Loucy (cell line): ENCODE data around the gene PLEKHA7.

Experiments
- H2AFZ ChIP-seq: fragments of 200-600 bp; sonication (generic); 2 replicates; pipeline ENCODE4 v1.6.0; 2016; ENCODE audit warnings: antibody characterized with exemption, mild to moderate bottlenecking, low read length, moderate library complexity
- H3F3A ChIP-seq: fragments of 200-600 bp; 2 replicates; pipeline ENCODE4 v1.6.0; 2016; ENCODE audit warnings: antibody characterized with exemption, low read depth, mild to moderate bottlenecking
- H3K27me3 ChIP-seq: fragments of 200-600 bp; sonication (generic); 2 replicates; pipeline ENCODE4 v1.6.1; 2014; ENCODE audit warnings: low read length, mild to moderate bottlenecking; ENCODE audit not compliant: insufficient read depth, poor library complexity, severe bottlenecking
- H3K36me3 ChIP-seq: fragments of 200-600 bp; sonication (generic); 2 replicates; pipeline ENCODE4 v1.6.1; 2016; ENCODE audit warnings: low read length; ENCODE audit not compliant: insufficient read depth
- H3K4me1 ChIP-seq: fragments of 200-600 bp; sonication (generic); 2 replicates; pipeline ENCODE4 v1.5.1; 2014; ENCODE audit warnings: low read length, mild to moderate bottlenecking; ENCODE audit not compliant: insufficient read depth, poor library complexity, severe bottlenecking
- H3K4me2 ChIP-seq: fragments of 200-600 bp; sonication (generic); 2 replicates; pipeline ENCODE4 v1.6.0; 2014; ENCODE audit warnings: antibody characterized with exemption, low read length, low read depth, mild to moderate bottlenecking; ENCODE audit not compliant: poor library complexity, severe bottlenecking
- H3K4me3 ChIP-seq: fragments of 200-600 bp; sonication (generic); 2 replicates; pipeline ENCODE4 v1.5.1; 2014; ENCODE audit warnings: low read length, mild to moderate bottlenecking, mixed read lengths; ENCODE audit not compliant: poor library complexity, severe bottlenecking
- H3K79me2 ChIP-seq: fragments of 200-600 bp; sonication (generic); 2 replicates; pipeline ENCODE4 v1.6.1; 2014; ENCODE audit warnings: low read length; ENCODE audit not compliant: insufficient read depth
- H3K9ac ChIP-seq: fragments of 200-600 bp; sonication (generic); 2 replicates; pipeline ENCODE4 v1.6.0; 2014; ENCODE audit warnings: mild to moderate bottlenecking, low read depth, low read length, moderate library complexity; ENCODE audit not compliant: poor library complexity, severe bottlenecking
- H3K9me2 ChIP-seq: fragments of 200-600 bp; sonication (generic); replicated peaks from 2 replicates; pipeline ENCODE4 v1.6.1; 2016; ENCODE audit warnings: low read depth, low read length, mixed read lengths
- H3K9me3 ChIP-seq: fragments of 200-600 bp; sonication (generic); 2 replicates; pipeline ENCODE4 v1.6.1; 2014; ENCODE audit warnings: mild to moderate bottlenecking, antibody characterized with exemption, low read length, low read depth; ENCODE audit not compliant: insufficient read depth
- H4K20me1 ChIP-seq: fragments of 200-600 bp; sonication (generic); 2 replicates; pipeline ENCODE4 v1.6.0; 2014; ENCODE audit warnings: antibody characterized with exemption, low read length, mild to moderate bottlenecking; ENCODE audit not compliant: insufficient read depth, poor library complexity, severe bottlenecking
- CTCF ChIP-seq: fragments of 200-600 bp; sonication (generic); conservative IDR thresholded peaks from 2 replicates; pipeline ENCODE4 v1.5.1; 2014; ENCODE audit warnings: mild to moderate bottlenecking, antibody characterized with exemption, low read length
- EZH2phosphoT487 ChIP-seq: fragments of 200-600 bp; IDR thresholded peaks from 2 replicates; pipeline ENCODE4 v1.6.1; 2018; ENCODE audit warnings: antibody characterized with exemption, mild to moderate bottlenecking, moderate library complexity, borderline replicate concordance

PLEKHA7 gene

GRCh38 chr11:16935518-16936302 is 78.5 kb downstream of the PLEKHA7 start:
- Histone ChIP-seq H2AFZ (no peak overlapping the region), H3K4me2 (no peak overlapping the region), H4K20me1 (no peaks in the 10 kb centered on the region), H3K4me3 (no peak overlapping the region), H3K4me1 (no peaks in the 10 kb centered on the region), H3K9me3 (no peaks in the 10 kb centered on the region), H3K36me3 (no peaks in the 10 kb centered on the region), H3F3A (no peaks in the 10 kb centered on the region), H3K9ac (no peak overlapping the region), H3K79me2 (no peaks in the 10 kb centered on the region), H3K27me3 (no peaks in the 10 kb centered on the region), H3K9me2 (no peaks in the 10 kb centered on the region)
- TF ChIP-seq EZH2phosphoT487 (no peak), CTCF (peak; percentile 73)

- Histone ChIP-seq H3K9me2 (no peaks in the 10 kb centered on the region), H3K9me3 (no peaks in the 10 kb centered on the region), H3K4me3 (no peak overlapping the region), H3K9ac (no peak overlapping the region), H2AFZ (no peak overlapping the region), H3K36me3 (no peaks in the 10 kb centered on the region), H3K4me2 (no peak overlapping the region), H3K79me2 (no peaks in the 10 kb centered on the region), H3F3A (no peaks in the 10 kb centered on the region), H4K20me1 (no peaks in the 10 kb centered on the region), H3K27me3 (no peaks in the 10 kb centered on the region), H3K4me1 (no peaks in the 10 kb centered on the region)
- TF ChIP-seq EZH2phosphoT487 (no peak), CTCF (no peak)
Observed at GRCh38 chr11:16933756-16934603, 80.2 kb downstream of the PLEKHA7 start.

- no peaks in the 10 kb centered on the region for H3K9me2 ChIP-seq
- no peak overlapping the region for H3K4me3 ChIP-seq
- no peak for TF ChIP-seq EZH2phosphoT487
- TF ChIP-seq CTCF: no peak
- H3K9ac ChIP-seq: no peak overlapping the region
- H3K36me3 ChIP-seq: no peaks in the 10 kb centered on the region
- H2AFZ ChIP-seq: no peak overlapping the region
- no peak overlapping the region for H3K4me2 ChIP-seq
- no peaks in the 10 kb centered on the region for H3K9me3 ChIP-seq
- no peaks in the 10 kb centered on the region for H3K79me2 ChIP-seq
- no peaks in the 10 kb centered on the region for H3K27me3 ChIP-seq
- no peaks in the 10 kb centered on the region for H3F3A ChIP-seq
- no peaks in the 10 kb centered on the region for H4K20me1 ChIP-seq
- H3K4me1 ChIP-seq: no peaks in the 10 kb centered on the region
Observed at GRCh38 chr11:16933291-16933690, 80.9 kb downstream of the PLEKHA7 start.
